Measurements from ENCODE around the gene DGCR2. TPM values are rescaled to one million over a fixed set of nuclear protein-coding genes. Genes with fewer than 3 reads are reported as not detected.

DGCR2 gene
- total RNA-seq, 1 donor: 43.4 TPM

DNA sequence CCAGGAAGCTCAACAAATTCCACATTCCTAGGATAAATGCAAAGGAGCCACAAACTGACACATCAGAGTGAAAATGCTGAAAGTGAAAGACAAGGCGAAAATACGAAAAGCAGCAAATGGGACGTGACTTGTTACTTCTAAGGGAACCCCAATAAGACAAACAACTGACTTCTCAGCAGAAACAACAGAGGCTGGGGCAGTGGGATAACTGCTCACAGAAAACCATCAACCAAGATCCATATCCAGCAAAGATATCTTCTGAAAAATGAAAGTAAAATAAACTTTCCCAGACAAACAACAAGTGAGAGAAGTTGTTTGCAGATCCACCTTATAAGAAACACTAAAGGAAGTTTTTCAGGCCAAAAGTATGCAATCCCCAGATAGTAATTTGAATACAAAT, 72.1 kb downstream of the DGCR2 start:
- Histone ChIP-seq H3K27me3 (ENCODE audit: insufficient read depth, low read length) (no peaks in the 10 kb centered on the region), H3K4me3 (ENCODE audit: insufficient read depth, low read length) (no peak overlapping the region), H3K9me3 (ENCODE audit: low read depth, low read length) (no peaks in the 10 kb centered on the region), H3K4me2 (ENCODE audit: insufficient read depth, low read length) (no peak overlapping the region), H3K4me1 (ENCODE audit: insufficient read depth, low read length) (no peaks in the 10 kb centered on the region), H2AFZ (ENCODE audit: low read length) (no peak overlapping the region), H3K27ac (ENCODE audit: low read depth, low read length) (no peak overlapping the region), H3K79me2 (ENCODE audit: insufficient read depth, low read length) (peaks cover 8% of the 10 kb centered on the region), H4K20me1 (ENCODE audit: insufficient read depth, low read length) (peaks cover 17% of the 10 kb centered on the region), H3K36me3 (ENCODE audit: insufficient read depth, low read length) (peaks cover 36% of the 10 kb centered on the region)
- no peak for DNase-seq (ENCODE audit: insufficient read length, low spot score, missing footprints)
- TF ChIP-seq, protein P1, sequence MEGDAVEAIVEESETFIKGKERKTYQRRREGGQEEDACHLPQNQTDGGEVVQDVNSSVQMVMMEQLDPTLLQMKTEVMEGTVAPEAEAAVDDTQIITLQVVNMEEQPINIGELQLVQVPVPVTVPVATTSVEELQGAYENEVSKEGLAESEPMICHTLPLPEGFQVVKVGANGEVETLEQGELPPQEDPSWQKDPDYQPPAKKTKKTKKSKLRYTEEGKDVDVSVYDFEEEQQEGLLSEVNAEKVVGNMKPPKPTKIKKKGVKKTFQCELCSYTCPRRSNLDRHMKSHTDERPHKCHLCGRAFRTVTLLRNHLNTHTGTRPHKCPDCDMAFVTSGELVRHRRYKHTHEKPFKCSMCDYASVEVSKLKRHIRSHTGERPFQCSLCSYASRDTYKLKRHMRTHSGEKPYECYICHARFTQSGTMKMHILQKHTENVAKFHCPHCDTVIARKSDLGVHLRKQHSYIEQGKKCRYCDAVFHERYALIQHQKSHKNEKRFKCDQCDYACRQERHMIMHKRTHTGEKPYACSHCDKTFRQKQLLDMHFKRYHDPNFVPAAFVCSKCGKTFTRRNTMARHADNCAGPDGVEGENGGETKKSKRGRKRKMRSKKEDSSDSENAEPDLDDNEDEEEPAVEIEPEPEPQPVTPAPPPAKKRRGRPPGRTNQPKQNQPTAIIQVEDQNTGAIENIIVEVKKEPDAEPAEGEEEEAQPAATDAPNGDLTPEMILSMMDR (IDR thresholded peaks at IDR 0.05; ENCODE audit: extremely low read depth, low read depth, low read length): no peak

DNA sequence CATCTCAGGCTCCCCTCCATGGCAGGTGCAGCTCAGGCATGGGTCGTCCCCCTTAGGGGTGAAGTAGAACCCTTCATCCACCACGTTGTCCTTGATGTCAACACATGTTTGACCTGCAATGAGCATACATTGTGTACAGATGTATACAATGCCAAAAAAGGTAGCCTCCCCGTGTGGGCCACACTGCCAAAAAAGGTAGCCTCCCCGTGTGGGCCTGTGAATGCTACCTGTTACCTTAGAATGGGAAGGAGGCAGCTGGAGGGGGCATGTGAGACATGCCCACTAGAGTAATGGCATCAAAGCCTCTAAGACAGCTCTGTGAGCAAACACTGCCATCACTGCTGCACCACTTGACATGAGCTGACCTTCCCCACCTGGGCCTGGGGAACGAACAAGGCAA, 73.7 kb downstream of the DGCR2 start:
- Histone ChIP-seq H3K4me1 (ENCODE audit: insufficient read depth, low read length) (peaks cover 5% of the 10 kb centered on the region), H3K9me3 (ENCODE audit: low read depth, low read length) (no peaks in the 10 kb centered on the region), H3K27ac (ENCODE audit: low read depth, low read length) (no peak overlapping the region), H2AFZ (ENCODE audit: low read length) (no peak overlapping the region), H3K36me3 (ENCODE audit: insufficient read depth, low read length) (peaks cover 45% of the 10 kb centered on the region), H3K4me2 (ENCODE audit: insufficient read depth, low read length) (no peak overlapping the region), H3K79me2 (ENCODE audit: insufficient read depth, low read length) (peaks cover 8% of the 10 kb centered on the region), H3K27me3 (ENCODE audit: insufficient read depth, low read length) (no peaks in the 10 kb centered on the region), H3K4me3 (ENCODE audit: insufficient read depth, low read length) (no peak overlapping the region), H4K20me1 (ENCODE audit: insufficient read depth, low read length) (peaks cover 21% of the 10 kb centered on the region)
- TF ChIP-seq, protein P1 (IDR thresholded peaks at IDR 0.05; ENCODE audit: extremely low read depth, low read depth, low read length): no peak
- DNase-seq (ENCODE audit: insufficient read length, low spot score, missing footprints): peak; percentile 29

DNA sequence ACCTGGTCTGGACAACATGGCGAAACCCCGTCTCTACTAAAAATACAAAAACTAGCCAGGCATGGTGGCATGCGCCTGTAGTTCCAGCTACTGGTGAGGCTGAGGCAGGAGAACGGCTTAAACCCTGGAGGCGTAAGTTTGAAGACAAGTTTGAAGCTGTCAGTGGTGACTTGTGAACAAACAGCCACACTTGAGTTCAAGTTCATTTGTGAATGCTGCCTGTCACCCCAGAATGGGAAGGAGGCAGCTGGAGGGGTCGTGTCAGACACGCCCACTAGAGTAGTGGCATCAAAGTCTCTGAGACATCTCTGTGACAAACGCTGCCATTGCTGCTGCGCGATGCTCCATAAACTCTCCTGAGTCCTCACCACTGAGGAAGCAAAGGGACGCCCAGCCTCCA, 74.2 kb downstream of the DGCR2 start:
- Histone ChIP-seq H4K20me1 (ENCODE audit: insufficient read depth, low read length) (peaks cover 21% of the 10 kb centered on the region), H3K79me2 (ENCODE audit: insufficient read depth, low read length) (peaks cover 3% of the 10 kb centered on the region), H3K4me2 (ENCODE audit: insufficient read depth, low read length) (no peak overlapping the region), H3K27ac (ENCODE audit: low read depth, low read length) (no peak overlapping the region), H3K9me3 (ENCODE audit: low read depth, low read length) (no peaks in the 10 kb centered on the region), H3K4me1 (ENCODE audit: insufficient read depth, low read length) (peaks cover 5% of the 10 kb centered on the region), H3K36me3 (ENCODE audit: insufficient read depth, low read length) (peaks cover 46% of the 10 kb centered on the region), H3K4me3 (ENCODE audit: insufficient read depth, low read length) (no peak overlapping the region), H2AFZ (ENCODE audit: low read length) (no peak overlapping the region), H3K27me3 (ENCODE audit: insufficient read depth, low read length) (no peaks in the 10 kb centered on the region)
- no peak for DNase-seq (ENCODE audit: insufficient read length, low spot score, missing footprints)
- TF ChIP-seq, protein P1 (IDR thresholded peaks at IDR 0.05; ENCODE audit: extremely low read depth, low read depth, low read length): no peak

DNA sequence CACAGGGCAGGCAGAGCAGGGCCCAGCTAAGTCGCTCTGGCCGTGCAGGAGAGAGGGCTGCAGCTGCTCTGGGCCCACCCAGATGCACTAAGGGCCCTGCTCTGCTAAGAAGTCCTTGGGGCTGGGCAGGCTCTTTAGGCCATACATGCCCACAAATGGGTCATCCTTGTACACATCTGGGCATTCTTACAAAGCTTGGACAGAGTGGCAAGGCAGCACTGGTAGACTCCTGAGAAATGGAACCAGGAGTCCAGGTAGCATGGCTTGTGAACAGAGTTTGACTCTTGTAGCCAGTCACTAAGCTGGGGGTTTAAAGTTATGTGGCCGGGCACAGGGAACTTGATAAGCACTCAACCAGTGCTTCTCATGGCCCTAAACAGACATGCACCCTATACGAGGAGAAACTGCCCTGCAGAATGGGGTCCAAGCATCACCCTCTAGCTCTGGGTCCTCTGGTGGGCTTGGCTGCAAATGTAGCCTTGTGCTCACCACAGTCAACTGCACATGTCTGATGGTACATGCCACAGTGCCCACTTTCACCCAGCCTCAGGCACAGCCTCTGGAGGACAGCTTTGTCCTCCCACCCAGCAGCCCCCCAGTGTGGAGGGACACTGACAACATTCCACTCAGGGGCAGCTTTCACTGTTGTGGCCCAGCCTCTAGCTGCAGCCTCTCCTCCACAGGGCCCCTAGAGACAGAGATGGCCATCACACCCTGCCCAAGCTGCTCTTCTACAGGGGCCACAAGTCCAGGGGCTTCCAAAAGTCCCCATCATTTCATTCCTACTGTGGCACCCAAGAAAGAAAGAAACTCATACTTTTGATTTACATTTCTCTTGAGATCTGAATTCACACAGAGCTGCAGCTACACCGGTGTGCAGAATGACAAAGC, 75.2 kb downstream of the DGCR2 start:
- Histone ChIP-seq H3K4me3 (ENCODE audit: insufficient read depth, low read length) (no peak overlapping the region), H4K20me1 (ENCODE audit: insufficient read depth, low read length) (peaks cover 20% of the 10 kb centered on the region), H3K4me2 (ENCODE audit: insufficient read depth, low read length) (no peak overlapping the region), H3K4me1 (ENCODE audit: insufficient read depth, low read length) (peaks cover 5% of the 10 kb centered on the region), H3K27me3 (ENCODE audit: insufficient read depth, low read length) (no peaks in the 10 kb centered on the region), H2AFZ (ENCODE audit: low read length) (no peak overlapping the region), H3K79me2 (ENCODE audit: insufficient read depth, low read length) (no peaks in the 10 kb centered on the region), H3K36me3 (ENCODE audit: insufficient read depth, low read length) (peaks cover 53% of the 10 kb centered on the region), H3K9me3 (ENCODE audit: low read depth, low read length) (no peaks in the 10 kb centered on the region), H3K27ac (ENCODE audit: low read depth, low read length) (no peak overlapping the region)
- peak; percentile 42 for DNase-seq (ENCODE audit: insufficient read length, low spot score, missing footprints)
- TF ChIP-seq, protein P1 (IDR thresholded peaks at IDR 0.05; ENCODE audit: extremely low read depth, low read depth, low read length): no peak
